ENCODE measurements around the gene ADSL. TPM values are rescaled to one million over a fixed set of nuclear protein-coding genes. Genes with fewer than 3 reads are reported as not detected.

Gene ADSL
- total and polyA plus RNA-seq, 2 of the 4 experiments (the other 2 are of a cell fraction): 93.6 to 229 TPM

DNA sequence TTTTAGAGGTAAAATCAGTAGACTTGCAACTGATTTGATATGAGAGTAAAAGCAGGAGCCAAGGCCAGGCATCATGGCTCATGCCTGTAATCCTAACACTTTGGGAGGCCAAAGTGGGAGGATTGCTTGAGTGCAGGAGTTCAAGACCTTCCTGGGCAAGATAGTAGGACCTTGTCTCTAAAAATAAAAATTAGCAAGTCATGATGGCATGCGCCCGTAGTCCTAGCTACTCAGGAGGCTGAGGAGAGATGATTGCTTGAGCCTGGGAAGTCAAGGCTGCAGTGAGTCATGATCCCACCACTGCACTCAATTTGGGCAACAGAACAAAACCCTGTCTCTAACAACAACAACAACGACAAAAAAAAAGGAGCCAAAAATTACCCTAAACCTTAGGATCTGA lies 37.6 kb downstream of the ADSL start:
- Histone ChIP-seq H4K20me1 (ENCODE audit: insufficient read depth, low read length) (peaks cover 37% of the 10 kb centered on the region), H3K9me1 (ENCODE audit: insufficient read depth, low read length) (peaks cover 23% of the 10 kb centered on the region), H2BK20ac (ENCODE audit: low read depth, low read length) (no peak overlapping the region), H2AK5ac (ENCODE audit: low read depth, low read length) (no peak overlapping the region), H3K79me1 (ENCODE audit: low read depth in 1 of 2, low read length in 2 of 2) (peaks cover 53 to 85% of the 10 kb centered on the region in 2 experiments), H4K91ac (ENCODE audit: insufficient read depth, low read depth, low read length) (no peak overlapping the region), H2BK120ac (ENCODE audit: low read depth, low read length) (no peak overlapping the region), H3K27ac (ENCODE audit: insufficient read depth, low read length) (no peak overlapping the region), H3K4me3 (ENCODE audit: insufficient read depth, low read depth, low read length) (no peak overlapping the region), H3K18ac (ENCODE audit: low read depth, low read length) (no peak overlapping the region), H2AFZ (replicated peaks; ENCODE audit: low read length, poor library complexity) (no peak overlapping the region), H2AK9ac (replicated peaks; ENCODE audit: low read depth, low read length, poor library complexity) (no peak overlapping the region), H3K27me3 (ENCODE audit: control insufficient read depth, insufficient read depth, low read length) (no peaks in the 10 kb centered on the region), H3K4me2 (ENCODE audit: low read depth, low read length) (no peak overlapping the region), H3K56ac (ENCODE audit: extremely low read depth, insufficient read depth, low read length) (no peak overlapping the region), H2BK15ac (ENCODE audit: low read depth, low read length) (no peak overlapping the region), H3K9me3 (ENCODE audit: control insufficient read depth, insufficient read depth, low read length) (no peaks in the 10 kb centered on the region), H3K4me1 (ENCODE audit: control insufficient read depth, insufficient read depth, low read length) (no peaks in the 10 kb centered on the region; the same call in 1 of the 2 replicates), H3K14ac (replicated peaks; ENCODE audit: low read depth, low read length) (0 out of 2 replicates have a peak overlapping the region, but pooled peaks have one; percentile 14), H2BK5ac (ENCODE audit: low read depth, low read length, poor library complexity, severe bottlenecking) (peak overlapping the region; percentile 6), H4K8ac (ENCODE audit: low read depth in 2 of 2, low read length in 2 of 2) (no peak overlapping the region), H3K9ac (ENCODE audit: low read depth, low read length) (no peak overlapping the region), H3K23ac (ENCODE audit: low read depth, low read length) (0 out of 2 replicates have a peak overlapping the region, but pooled peaks have one; percentile 25), H3K4ac (ENCODE audit: low read depth, low read length) (no peak overlapping the region), H3K36me3 (ENCODE audit: control insufficient read depth, insufficient read depth, low read length) (no peaks in the 10 kb centered on the region), H4K5ac (ENCODE audit: low read depth, low read length) (no peak overlapping the region)
- POLR2A ChIA-PET (ENCODE audit: unreplicated experiment): no interaction called here
- in situ Hi-C loops (cut with MboI; ENCODE audit: low sequenced_read_pairs): no loop called here
- DNase-seq (peak; percentile 75), ATAC-seq (ENCODE audit: low read depth) (peak; percentile 69)
- TF ChIP-seq MXI1 (IDR thresholded peaks at IDR 0.05; ENCODE audit: borderline replicate concordance, low read depth, low read length): no peak
- peak; percentile 23; the same call in 1 of the 2 replicates for TF ChIP-seq FOS (IDR thresholded peaks at IDR 0.05; ENCODE audit: low read depth, low read length)
- TF ChIP-seq NFE2L2 (IDR thresholded peaks at IDR 0.05; ENCODE audit: low read depth, low read length): peak; percentile 83; the same call in 1 of the 2 replicates
- intact Hi-C loops (cut with micrococcal nuclease): no loop called here
- BruUV-seq (replicated peaks): no TSS peak
- dilution Hi-C loops (cut with HindIII; ENCODE audit: low sequenced_read_pairs, unreplicated experiment): no loop called here
- CTCF ChIA-PET: interaction anchor here (0.6 kb wide), 3 partner anchors 25 to 205 kb away, joined by 3 to 4 read pairs (median 4); no protein-coding TSS in a partner anchor
- WGBS, 2 experiments (ENCODE audit: extremely low coverage in 2 of 2, insufficient read length in 1 of 2): no CpG with 5 or more reads among the region's 3 CpGs
